PC-3 (cell line): ENCODE data around the gene GPR78. TPM values are rescaled to one million over a fixed set of nuclear protein-coding genes. Genes with fewer than 3 reads are reported as not detected.
"Not testable (repeated sequence)": the region's sequence is repeated elsewhere in the genome, so short reads cannot be mapped to it uniquely, and the experiment has no call there.

Experiments used
- ATAC-seq: fragments of 200-7000 bp; cut with Tn5 transposase; 2 replicates; pipeline ENCODE4 v1.9.1; 2020; ENCODE audit warnings: mild to moderate bottlenecking, moderate library complexity
- BruUV-seq: library from RNA; stranded (reverse); fragments of 400-500 nt; replicated peaks from 2 replicates; lab custom pipeline; 2021; lab: Mats Ljungman, UMichigan
- CTCF ChIA-PET: fragments of 300-600 bp; sonication (Branson Sonifier 250); formaldehyde crosslinking; loops from one replicate; lab custom pipeline; 2022; ENCODE audit warnings: antibody characterized with exemption; lab: Charles Lee
- POLR2A ChIA-PET: fragments of 300-600 bp; sonication (Branson Sonifier 250); formaldehyde crosslinking; loops from one replicate; lab custom pipeline; 2022; ENCODE audit warnings: antibody characterized with exemption; ENCODE audit not compliant: unreplicated experiment; lab: Charles Lee
- DNase-seq: peaks from one replicate; pipeline ENCODE4 v3.0.0-alpha.2; 2015
- H2AFZ ChIP-seq: fragments of 300-600 bp; sonication (generic); 2 replicates; pipeline ENCODE4 v1.6.0; 2016; ENCODE audit warnings: antibody characterized with exemption, low read length
- H3F3A ChIP-seq: fragments of 300-600 bp; sonication (generic); one replicate; pipeline ENCODE4 v1.6.0; 2017; ENCODE audit warnings: antibody characterized with exemption, low read length, control low read depth, mild to moderate bottlenecking; ENCODE audit not compliant: unreplicated experiment
- H3K27ac ChIP-seq: fragments of 300-600 bp; sonication (generic); 2 replicates; pipeline ENCODE4 v1.5.1; 2016; ENCODE audit warnings: mild to moderate bottlenecking, low read length
- H3K27me3 ChIP-seq: fragments of 300-600 bp; sonication (generic); 2 replicates; pipeline ENCODE4 v1.6.1; 2016; ENCODE audit warnings: low read length, mixed read lengths
- H3K36me3 ChIP-seq: fragments of 300-600 bp; sonication (generic); 2 replicates; pipeline ENCODE4 v1.6.1; 2016; ENCODE audit warnings: low read depth, mixed run types, low read length, mixed read lengths
- H3K4me1 ChIP-seq: fragments of 300-600 bp; sonication (generic); 2 replicates; pipeline ENCODE4 v1.5.1; 2016; ENCODE audit warnings: low read length; ENCODE audit not compliant: insufficient read depth
- H3K4me2 ChIP-seq: fragments of 300-600 bp; sonication (generic); 2 replicates; pipeline ENCODE4 v1.6.0; 2016; ENCODE audit warnings: low read length
- H3K4me3 ChIP-seq: fragments of 300-600 bp; sonication (generic); 2 replicates; pipeline ENCODE4 v1.5.1; 2016; ENCODE audit warnings: mild to moderate bottlenecking, low read length, mixed read lengths
- H3K79me2 ChIP-seq: fragments of 300-600 bp; sonication (generic); 2 replicates; pipeline ENCODE4 v1.6.1; 2017; ENCODE audit warnings: low read length, mixed read lengths
- H3K9ac ChIP-seq: fragments of 300-600 bp; sonication (generic); 2 replicates; pipeline ENCODE4 v1.6.0; 2016; ENCODE audit warnings: mild to moderate bottlenecking, low read length
- H3K9me2 ChIP-seq: fragments of 300-600 bp; sonication (generic); replicated peaks from 2 replicates; pipeline ENCODE4 v1.6.1; 2016; ENCODE audit warnings: mixed run types, low read length, mixed read lengths
- H3K9me3 ChIP-seq: fragments of 300-600 bp; sonication (generic); 2 replicates; pipeline ENCODE4 v1.6.1; 2016; ENCODE audit warnings: low read length, mixed read lengths
- H4K20me1 ChIP-seq: fragments of 300-600 bp; sonication (generic); 2 replicates; pipeline ENCODE4 v1.6.1; 2016; ENCODE audit warnings: low read length, mixed read lengths
- EZH2 ChIP-seq: fragments of 300-600 bp; sonication (generic); IDR thresholded peaks from one replicate; pipeline ENCODE4 v1.6.1; 2017; ENCODE audit warnings: antibody characterized with exemption, mild to moderate bottlenecking, low read length; ENCODE audit not compliant: unreplicated experiment
- EZH2phosphoT487 ChIP-seq: fragments of 300-600 bp; sonication (generic); IDR thresholded peaks from 2 replicates; pipeline ENCODE4 v1.6.1; 2018; ENCODE audit warnings: mild to moderate bottlenecking, antibody characterized with exemption, low read length, borderline replicate concordance
- intact Hi-C: fragments of 100-400 bp; cut with micrococcal nuclease; formaldehyde crosslinking; loops from 2 replicates; pipeline ENCODE4 v1.9.0; 2023
- total RNA-seq: library from RNA; depleted of rRNA; stranded (reverse); fragments of >200 nt; gene quantifications from 2 replicates; pipeline ENCODE4 v1.2.3, GENCODE V29; 2014
- TF ChIP-seq, protein P1 (sequence below): fragments of 300-600 bp; sonication (generic); conservative IDR thresholded peaks from 2 replicates; pipeline ENCODE4 v1.5.1; 2017; ENCODE audit warnings: antibody characterized with exemption, low read depth, mild to moderate bottlenecking, low read length

Gene GPR78
- total RNA-seq, 1 experiment from 2014 or later = 2.0 TPM

DNA sequence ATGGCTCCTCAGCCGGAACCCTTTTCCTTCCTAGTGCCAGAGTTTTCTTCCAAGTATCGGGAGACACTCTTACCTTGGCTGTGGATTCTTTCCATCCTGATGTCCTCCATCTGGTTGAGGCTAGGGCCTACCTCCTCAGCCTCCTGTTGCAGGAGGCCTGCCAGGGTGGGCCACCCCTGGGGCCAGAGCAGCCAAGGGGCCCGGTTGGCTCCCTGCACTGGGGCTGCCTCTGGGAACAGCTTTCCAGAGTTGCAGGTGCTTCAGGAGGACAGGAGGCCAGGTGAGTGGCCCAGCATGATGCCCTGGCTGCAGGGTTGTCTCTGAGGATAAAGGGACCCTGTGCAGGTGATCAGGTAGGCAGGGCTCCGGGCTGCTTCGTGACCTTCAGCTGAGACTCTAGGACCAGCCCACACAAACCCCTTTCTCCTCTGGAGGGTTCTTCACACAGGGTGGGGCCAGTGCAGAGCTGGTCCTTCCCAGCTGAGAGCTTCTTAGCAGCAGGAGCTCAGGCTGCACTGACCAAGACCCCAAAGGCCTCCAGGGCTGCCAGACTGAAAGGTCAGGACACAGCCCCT lies 5.3 kb upstream of the GPR78 start:
- Histone ChIP-seq H3K4me1 (peaks cover 5% of the 10 kb centered on the region; the same call in 1 of the 2 replicates), H3K9me2 (no peaks in the 10 kb centered on the region), H4K20me1 (no peaks in the 10 kb centered on the region), H3F3A (no peaks in the 10 kb centered on the region), H3K79me2 (no peaks in the 10 kb centered on the region), H3K27me3 (no peaks in the 10 kb centered on the region), H3K27ac (no peak overlapping the region), H3K36me3 (no peaks in the 10 kb centered on the region), H3K9ac (no peak overlapping the region), H3K4me3 (no peak overlapping the region), H2AFZ (no peak overlapping the region), H3K9me3 (no peaks in the 10 kb centered on the region), H3K4me2 (no peak overlapping the region)
- ChIA-PET POLR2A (no interaction called here), CTCF (no interaction called here)
- TF ChIP-seq, protein P1, sequence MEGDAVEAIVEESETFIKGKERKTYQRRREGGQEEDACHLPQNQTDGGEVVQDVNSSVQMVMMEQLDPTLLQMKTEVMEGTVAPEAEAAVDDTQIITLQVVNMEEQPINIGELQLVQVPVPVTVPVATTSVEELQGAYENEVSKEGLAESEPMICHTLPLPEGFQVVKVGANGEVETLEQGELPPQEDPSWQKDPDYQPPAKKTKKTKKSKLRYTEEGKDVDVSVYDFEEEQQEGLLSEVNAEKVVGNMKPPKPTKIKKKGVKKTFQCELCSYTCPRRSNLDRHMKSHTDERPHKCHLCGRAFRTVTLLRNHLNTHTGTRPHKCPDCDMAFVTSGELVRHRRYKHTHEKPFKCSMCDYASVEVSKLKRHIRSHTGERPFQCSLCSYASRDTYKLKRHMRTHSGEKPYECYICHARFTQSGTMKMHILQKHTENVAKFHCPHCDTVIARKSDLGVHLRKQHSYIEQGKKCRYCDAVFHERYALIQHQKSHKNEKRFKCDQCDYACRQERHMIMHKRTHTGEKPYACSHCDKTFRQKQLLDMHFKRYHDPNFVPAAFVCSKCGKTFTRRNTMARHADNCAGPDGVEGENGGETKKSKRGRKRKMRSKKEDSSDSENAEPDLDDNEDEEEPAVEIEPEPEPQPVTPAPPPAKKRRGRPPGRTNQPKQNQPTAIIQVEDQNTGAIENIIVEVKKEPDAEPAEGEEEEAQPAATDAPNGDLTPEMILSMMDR = no peak
- no peak for TF ChIP-seq EZH2phosphoT487
- no peak for TF ChIP-seq EZH2
- no TSS peak for BruUV-seq
- DNase-seq (no peak), ATAC-seq (no peak)
- intact Hi-C loops = no loop called here

DNA sequence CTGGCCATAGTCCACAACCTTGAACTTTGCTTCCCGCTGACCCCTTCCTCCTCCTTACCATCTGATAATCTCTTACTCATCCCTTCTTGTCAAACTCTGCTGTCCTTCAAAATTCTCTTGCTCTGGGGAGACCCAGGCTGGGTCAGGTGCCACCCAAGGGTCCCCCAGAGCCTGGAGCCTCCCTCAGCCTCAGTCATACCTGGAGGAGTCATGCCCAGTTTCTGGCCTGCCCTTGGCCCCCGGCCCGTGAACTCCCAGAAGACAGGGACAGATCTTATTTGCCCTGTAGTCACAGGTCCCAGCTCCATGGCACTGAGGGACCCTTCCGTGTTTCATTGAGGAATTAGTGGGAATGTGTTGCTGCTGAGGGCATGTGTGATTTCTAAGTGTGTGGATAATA lies 4.7 kb upstream of the GPR78 start:
- Histone ChIP-seq H4K20me1 (no peaks in the 10 kb centered on the region), H3K36me3 (no peaks in the 10 kb centered on the region), H2AFZ (no peak overlapping the region), H3K4me1 (peaks cover 5% of the 10 kb centered on the region; the same call in 1 of the 2 replicates), H3K27me3 (no peaks in the 10 kb centered on the region), H3K79me2 (no peaks in the 10 kb centered on the region), H3K27ac (no peak overlapping the region), H3K9me3 (no peaks in the 10 kb centered on the region), H3F3A (no peaks in the 10 kb centered on the region), H3K9ac (no peak overlapping the region), H3K4me3 (no peak overlapping the region), H3K9me2 (no peaks in the 10 kb centered on the region), H3K4me2 (no peak overlapping the region)
- CTCF ChIA-PET = no interaction called here
- DNase-seq (no peak), ATAC-seq (no peak)
- TF ChIP-seq EZH2 (no peak), EZH2phosphoT487 (no peak)
- TF ChIP-seq, protein P1 = no peak
- no TSS peak for BruUV-seq
- intact Hi-C loops = no loop called here
- POLR2A ChIA-PET = no interaction called here

DNA sequence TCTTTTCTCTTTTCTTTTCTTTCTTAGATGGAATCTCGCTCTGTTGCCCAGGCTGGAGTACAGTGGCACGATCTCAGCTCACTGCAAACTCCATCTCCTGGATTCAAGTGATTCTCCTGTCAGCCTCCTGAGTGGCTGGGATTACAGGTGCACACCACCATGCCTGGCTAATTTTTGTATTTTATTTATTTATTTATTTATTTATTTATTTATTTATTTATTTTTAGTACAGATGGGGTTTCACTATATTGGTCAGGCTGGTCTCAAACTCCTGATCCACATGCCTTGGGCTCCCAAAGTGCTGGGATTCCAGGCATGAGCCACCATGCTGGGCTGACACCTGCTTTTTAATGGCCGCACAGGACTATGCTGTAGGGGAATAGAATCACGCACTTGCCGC lies 3.6 kb upstream of the GPR78 start:
- H3K9me2 ChIP-seq, POLR2A ChIA-PET, H4K20me1 ChIP-seq, H3K79me2 ChIP-seq, intact Hi-C loops, ATAC-seq, H3K9me3 ChIP-seq, H3F3A ChIP-seq, H3K4me2 ChIP-seq, H2AFZ ChIP-seq, H3K36me3 ChIP-seq, H3K4me3 ChIP-seq, H3K4me1 ChIP-seq, H3K9ac ChIP-seq, H3K27ac ChIP-seq, CTCF ChIA-PET, BruUV-seq, DNase-seq, H3K27me3 ChIP-seq: not testable (repeated sequence)
